ENCODE results near the gene MTHFD1L.

DNA sequence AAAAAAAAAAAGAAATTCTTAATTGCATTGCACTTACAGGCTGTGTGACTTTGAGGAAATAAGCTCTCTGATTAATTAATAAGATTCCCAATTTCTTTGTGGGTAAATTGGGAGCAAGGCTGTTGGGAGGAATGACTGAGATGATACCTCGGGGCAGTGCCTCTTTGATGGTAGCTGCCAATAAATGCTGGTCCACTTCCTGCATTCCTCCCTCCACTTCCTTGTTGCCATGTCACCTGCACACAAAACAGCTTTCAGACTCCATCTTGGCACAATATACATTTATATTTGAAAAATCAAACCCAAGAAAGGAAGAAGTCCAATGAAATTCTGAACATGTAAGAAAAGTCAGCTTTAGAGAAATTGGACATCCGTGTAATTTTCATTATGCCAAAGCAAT is 45.1 kb downstream of the MTHFD1L start:
- TF ChIP-seq, protein P1, sequence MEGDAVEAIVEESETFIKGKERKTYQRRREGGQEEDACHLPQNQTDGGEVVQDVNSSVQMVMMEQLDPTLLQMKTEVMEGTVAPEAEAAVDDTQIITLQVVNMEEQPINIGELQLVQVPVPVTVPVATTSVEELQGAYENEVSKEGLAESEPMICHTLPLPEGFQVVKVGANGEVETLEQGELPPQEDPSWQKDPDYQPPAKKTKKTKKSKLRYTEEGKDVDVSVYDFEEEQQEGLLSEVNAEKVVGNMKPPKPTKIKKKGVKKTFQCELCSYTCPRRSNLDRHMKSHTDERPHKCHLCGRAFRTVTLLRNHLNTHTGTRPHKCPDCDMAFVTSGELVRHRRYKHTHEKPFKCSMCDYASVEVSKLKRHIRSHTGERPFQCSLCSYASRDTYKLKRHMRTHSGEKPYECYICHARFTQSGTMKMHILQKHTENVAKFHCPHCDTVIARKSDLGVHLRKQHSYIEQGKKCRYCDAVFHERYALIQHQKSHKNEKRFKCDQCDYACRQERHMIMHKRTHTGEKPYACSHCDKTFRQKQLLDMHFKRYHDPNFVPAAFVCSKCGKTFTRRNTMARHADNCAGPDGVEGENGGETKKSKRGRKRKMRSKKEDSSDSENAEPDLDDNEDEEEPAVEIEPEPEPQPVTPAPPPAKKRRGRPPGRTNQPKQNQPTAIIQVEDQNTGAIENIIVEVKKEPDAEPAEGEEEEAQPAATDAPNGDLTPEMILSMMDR (IDR thresholded peaks at IDR 0.05): no peak
- TF ChIP-seq POLR2A (IDR thresholded peaks at IDR 0.05; ENCODE audit: low read length) (no peak), HOXA7 (CRISPR knock-in tag; IDR thresholded peaks at IDR 0.05) (no peak), MAX (IDR thresholded peaks at IDR 0.05) (no peak), MAZ (IDR thresholded peaks at IDR 0.05; ENCODE audit: borderline replicate concordance, low read depth, low read length) (no peak), RNF2 (IDR thresholded peaks at IDR 0.05; ENCODE audit: borderline replicate concordance, low read depth) (no peak), NR3C1 (IDR thresholded peaks at IDR 0.05) (no peak), EP300 (IDR thresholded peaks at IDR 0.05) (no peak), CEBPB (IDR thresholded peaks at IDR 0.05) (no peak), KDM5A (IDR thresholded peaks at IDR 0.05) (no peak), CHD2 (IDR thresholded peaks at IDR 0.05; ENCODE audit: low read length, partially characterized antibody) (no peak)
- TF ChIP-seq, protein P2, sequence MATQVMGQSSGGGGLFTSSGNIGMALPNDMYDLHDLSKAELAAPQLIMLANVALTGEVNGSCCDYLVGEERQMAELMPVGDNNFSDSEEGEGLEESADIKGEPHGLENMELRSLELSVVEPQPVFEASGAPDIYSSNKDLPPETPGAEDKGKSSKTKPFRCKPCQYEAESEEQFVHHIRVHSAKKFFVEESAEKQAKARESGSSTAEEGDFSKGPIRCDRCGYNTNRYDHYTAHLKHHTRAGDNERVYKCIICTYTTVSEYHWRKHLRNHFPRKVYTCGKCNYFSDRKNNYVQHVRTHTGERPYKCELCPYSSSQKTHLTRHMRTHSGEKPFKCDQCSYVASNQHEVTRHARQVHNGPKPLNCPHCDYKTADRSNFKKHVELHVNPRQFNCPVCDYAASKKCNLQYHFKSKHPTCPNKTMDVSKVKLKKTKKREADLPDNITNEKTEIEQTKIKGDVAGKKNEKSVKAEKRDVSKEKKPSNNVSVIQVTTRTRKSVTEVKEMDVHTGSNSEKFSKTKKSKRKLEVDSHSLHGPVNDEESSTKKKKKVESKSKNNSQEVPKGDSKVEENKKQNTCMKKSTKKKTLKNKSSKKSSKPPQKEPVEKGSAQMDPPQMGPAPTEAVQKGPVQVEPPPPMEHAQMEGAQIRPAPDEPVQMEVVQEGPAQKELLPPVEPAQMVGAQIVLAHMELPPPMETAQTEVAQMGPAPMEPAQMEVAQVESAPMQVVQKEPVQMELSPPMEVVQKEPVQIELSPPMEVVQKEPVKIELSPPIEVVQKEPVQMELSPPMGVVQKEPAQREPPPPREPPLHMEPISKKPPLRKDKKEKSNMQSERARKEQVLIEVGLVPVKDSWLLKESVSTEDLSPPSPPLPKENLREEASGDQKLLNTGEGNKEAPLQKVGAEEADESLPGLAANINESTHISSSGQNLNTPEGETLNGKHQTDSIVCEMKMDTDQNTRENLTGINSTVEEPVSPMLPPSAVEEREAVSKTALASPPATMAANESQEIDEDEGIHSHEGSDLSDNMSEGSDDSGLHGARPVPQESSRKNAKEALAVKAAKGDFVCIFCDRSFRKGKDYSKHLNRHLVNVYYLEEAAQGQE (IDR thresholded peaks at IDR 0.05): no peak
- TF ChIP-seq, protein P3, sequence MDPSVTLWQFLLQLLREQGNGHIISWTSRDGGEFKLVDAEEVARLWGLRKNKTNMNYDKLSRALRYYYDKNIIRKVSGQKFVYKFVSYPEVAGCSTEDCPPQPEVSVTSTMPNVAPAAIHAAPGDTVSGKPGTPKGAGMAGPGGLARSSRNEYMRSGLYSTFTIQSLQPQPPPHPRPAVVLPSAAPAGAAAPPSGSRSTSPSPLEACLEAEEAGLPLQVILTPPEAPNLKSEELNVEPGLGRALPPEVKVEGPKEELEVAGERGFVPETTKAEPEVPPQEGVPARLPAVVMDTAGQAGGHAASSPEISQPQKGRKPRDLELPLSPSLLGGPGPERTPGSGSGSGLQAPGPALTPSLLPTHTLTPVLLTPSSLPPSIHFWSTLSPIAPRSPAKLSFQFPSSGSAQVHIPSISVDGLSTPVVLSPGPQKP (IDR thresholded peaks at IDR 0.05; ENCODE audit: low read depth, low read length): no peak
